K562 (cell line): ENCODE data around the gene TMEM108. TPM values are rescaled to one million over a fixed set of nuclear protein-coding genes. Genes with fewer than 3 reads are reported as not detected.

Experiments used
- ATAC-seq: fragments of 200-7000 bp; cut with Tn5 transposase; 3 replicates; pipeline ENCODE4 v1.9.1; 2020; ENCODE audit warnings: moderate library complexity
- BruUV-seq: library from RNA; stranded (reverse); fragments of 400-500 nt; replicated peaks from 2 replicates; lab custom pipeline; 2021; lab: Mats Ljungman, UMichigan
- CTCF ChIA-PET: fragments of 300-600 bp; formaldehyde crosslinking; extraction: SDS; loops from one replicate; lab custom pipeline; 2021; ENCODE audit warnings: low intra/inter-chr PET ratio; lab: Yijun Ruan, JAX
- POLR2A ChIA-PET: fragments of 300-600, 350-650 bp; sonication (Branson Sonifier 250); formaldehyde crosslinking; extraction: SDS; loops from one replicate; lab custom pipeline; 2021; ENCODE audit warnings: antibody characterized with exemption, inconsistent platforms; lab: Yijun Ruan, JAX
- DNase-seq, 4 experiments: peaks; one replicate each; pipeline versions ENCODE4 v3.0.0 to v3.0.0-alpha.2; 2011 to 2018; ENCODE audit warnings: low spot score in 3 of 4, mixed read lengths in 3 of 4; ENCODE audit errors: extremely low read depth in 1 of 4
- FAIRE-seq: peaks from 2 replicates; lab custom pipeline; 2011; peaks lifted over from hg19 to GRCh38; lab: Jason Lieb, UNC
- H2AFZ ChIP-seq: 2 replicates; pipeline ENCODE4 v1.6.0; 2011; ENCODE audit warnings: low read depth, low read length, control low read depth, inconsistent platforms
- H3K27ac ChIP-seq: fragments of 200-600 bp; 3 replicates; pipeline ENCODE4 v1.8.0; 2011; ENCODE audit warnings: low read depth, mild to moderate bottlenecking, control low read depth, inconsistent platforms, low read length, moderate library complexity, mixed read lengths; ENCODE audit errors: extremely low read depth
- H3K27me3 ChIP-seq, 2 experiments: fragments of 300-600 bp in 1 of 2; 2 replicates in 1 of 2; 3 replicates in 1 of 2; pipeline versions ENCODE4 v1.6.0 to v1.8.0; 2011; ENCODE audit warnings: inconsistent platforms in 2 of 2, low read length in 2 of 2, mild to moderate bottlenecking in 1 of 2, mixed read lengths in 1 of 2, moderate library complexity in 1 of 2; ENCODE audit not compliant: control insufficient read depth in 2 of 2, insufficient read depth in 2 of 2
- H3K36me3 ChIP-seq: fragments of 300-600 bp; 3 replicates; pipeline ENCODE4 v1.8.0; 2011; ENCODE audit warnings: mild to moderate bottlenecking, low read length, inconsistent platforms; ENCODE audit not compliant: control insufficient read depth, insufficient read depth
- H3K4me1 ChIP-seq, 2 experiments: fragments of 200-600 bp in 1 of 2; replicated peaks in 1 of 2; 2 replicates in 1 of 2; 3 replicates in 1 of 2; pipeline versions ENCODE4 v1.5.1 to v1.8.0; 2011; ENCODE audit warnings: inconsistent platforms in 2 of 2, low read length in 2 of 2, mild to moderate bottlenecking in 1 of 2, mixed read lengths in 1 of 2, moderate library complexity in 1 of 2; ENCODE audit not compliant: control insufficient read depth in 2 of 2, insufficient read depth in 2 of 2
- H3K4me2 ChIP-seq: 2 replicates; pipeline ENCODE4 v1.6.1; 2011; ENCODE audit warnings: low read length, control low read depth, inconsistent platforms, mixed read lengths; ENCODE audit not compliant: insufficient read depth
- H3K4me3 ChIP-seq: fragments of 200-600 bp; sonication (generic), shearing (Covaris generic); 2 replicates; pipeline ENCODE4 v1.5.1; 2016; ENCODE audit warnings: control low read depth, inconsistent platforms
- H3K79me2 ChIP-seq: fragments of 200-600 bp; 3 replicates; pipeline ENCODE4 v1.8.0; 2011; ENCODE audit warnings: low read length, inconsistent platforms; ENCODE audit not compliant: control insufficient read depth, insufficient read depth
- H3K9ac ChIP-seq, 2 experiments: 2 replicates each; pipeline versions ENCODE4 v1.6.0 to v1.6.1; 2011; ENCODE audit warnings: low read depth in 2 of 2, low read length in 2 of 2, control low read depth in 1 of 2, inconsistent platforms in 1 of 2, mild to moderate bottlenecking in 1 of 2, mixed read lengths in 1 of 2; ENCODE audit not compliant: insufficient read depth in 1 of 2
- H3K9me1 ChIP-seq: one replicate; pipeline ENCODE4 v1.6.0; 2011; ENCODE audit warnings: inconsistent platforms, mild to moderate bottlenecking, low read length, moderate library complexity; ENCODE audit not compliant: control insufficient read depth, insufficient read depth
- H3K9me3 ChIP-seq: replicated peaks from 2 replicates; pipeline ENCODE4 v1.5.1; 2011; ENCODE audit warnings: low read depth, low read length, inconsistent platforms; ENCODE audit not compliant: control insufficient read depth, insufficient read depth
- H4K20me1 ChIP-seq: replicated peaks from 2 replicates; pipeline ENCODE4 v1.6.1; 2011; ENCODE audit warnings: low read length, inconsistent platforms, mixed read lengths; ENCODE audit not compliant: control insufficient read depth, insufficient read depth
- MECOM ChIP-seq: fragments of 250-450 bp; sonication (Bioruptor Pico); IDR thresholded peaks from 2 replicates; pipeline ENCODE4 v1.8.0; 2022; ENCODE audit warnings: inconsistent platforms
- ZNF12 ChIP-seq: sonication (generic); formaldehyde crosslinking; IDR thresholded peaks from 2 replicates; pipeline ENCODE4 v1.4.0; 2020; ENCODE audit warnings: mild to moderate bottlenecking, missing genetic modification reagents
- WGBS: fragments of 100-300 bp; shearing (Covaris generic); methylation state at CpG from one replicate; pipeline ENCODE4 v1.1.6; 2016; ENCODE audit warnings: low coverage, mixed read lengths; ENCODE audit not compliant: insufficient coverage; ENCODE audit errors: missing lambda C conversion rate; 5-methylcytosine and 5-hydroxymethylcytosine counted together
- in situ Hi-C: fragments of 300-500 bp; cut with MboI; formaldehyde crosslinking; loops from 4 replicates; pipeline ENCODE4 v1.15.0; 2018; ENCODE audit warnings: inconsistent platforms, mixed read lengths
- intact Hi-C: fragments of 100-400 bp; cut with micrococcal nuclease; formaldehyde crosslinking; loops from 2 replicates; pipeline ENCODE4 v1.14.2; 2022
- polyA plus RNA-seq, 8 experiments: library from polyadenylated mRNA; depleted of rRNA in 4 of 8; stranded (reverse) in 5 of 8; unstranded in 3 of 8; fragments of >200 nt; fragmentation: Nextera tagmentation in 2 of 8; fragmentation: Illumina TruSeq in 1 of 8; extraction: Ambion mirVana in 2 of 8; extraction: Trizol in 1 of 8; gene quantifications; 2 replicates each; pipeline versions ENCODE4 v1.2.1 to v1.2.3, GENCODE V29; 2011 to 2014; ENCODE audit warnings: inconsistent platforms in 1 of 8, missing spikeins in 1 of 8
- total RNA-seq, 7 experiments: library from RNA; depleted of rRNA in 6 of 7; stranded (reverse); fragments of >200 nt in 6 of 7; fragmentation: Illumina TruSeq in 2 of 7; extraction: Trizol in 2 of 7; gene quantifications; 2 replicates each; pipeline versions ENCODE4 v1.2.1 to v1.2.3, GENCODE V29; 2011 to 2021; ENCODE audit warnings: low replicate concordance in 1 of 7
- TF ChIP-seq, protein P1 (sequence below): IDR thresholded peaks from 2 replicates; pipeline ENCODE4 v1.6.1; 2011; ENCODE audit warnings: borderline replicate concordance, low read depth, mild to moderate bottlenecking, moderate library complexity, low read length; ENCODE audit not compliant: insufficient read depth, poor library complexity, severe bottlenecking

Gene TMEM108
- total and polyA plus RNA-seq, 9 of the 15 experiments (the other 6 are each of a cell fraction or from before 2014, with no cell fraction given), result 0.65 to 11.1 (median 3.4) TPM

DNA sequence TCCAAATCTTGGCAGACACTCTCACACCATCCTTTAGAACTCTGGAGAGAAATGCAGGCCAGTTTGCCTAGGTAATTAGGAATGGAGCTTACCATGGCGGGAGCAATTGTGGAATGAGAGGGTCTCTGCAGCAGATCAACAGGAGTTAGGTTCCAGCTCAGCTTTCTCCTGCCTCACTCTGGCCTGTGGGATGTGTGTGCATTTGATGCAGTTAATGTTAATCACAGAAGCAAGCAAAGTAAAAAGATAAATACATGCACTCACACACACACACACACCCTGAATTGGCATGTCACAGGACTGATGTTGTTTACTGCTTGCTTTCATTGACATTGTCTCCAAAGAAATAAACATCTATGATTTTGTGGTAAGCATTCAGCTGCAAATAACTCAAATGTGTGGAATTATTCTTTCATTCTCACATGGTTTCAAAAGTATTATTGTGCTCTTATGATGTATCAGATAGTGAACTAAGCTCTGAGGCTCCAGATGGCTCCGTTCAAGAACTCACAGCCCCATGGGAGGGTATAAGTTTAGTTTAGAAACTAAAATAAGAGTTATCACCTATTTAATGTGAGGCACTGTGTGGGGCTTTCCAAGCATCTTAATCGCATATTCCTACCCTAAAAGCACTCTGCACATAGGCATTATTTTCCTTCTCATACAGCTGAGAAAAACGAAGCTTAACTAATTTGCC is 330.3 kb downstream of the TMEM108 start:
- POLR2A ChIA-PET, result no interaction called here
- no peaks in the 10 kb centered on the region for H3K9me1 ChIP-seq
- H3K27me3 ChIP-seq, result no peaks in the 10 kb centered on the region
- DNase-seq, result no peak
- no TSS peak for BruUV-seq
- no peak for ATAC-seq
- no peak overlapping the region for H3K4me2 ChIP-seq
- no peak overlapping the region for H3K9ac ChIP-seq
- no peaks in the 10 kb centered on the region for H3K79me2 ChIP-seq
- 9% methylated on average over 3 of the region's 4 CpGs for whole genome bisulfite sequencing
- H2AFZ ChIP-seq, result no peak overlapping the region
- no peaks in the 10 kb centered on the region for H3K9me3 ChIP-seq
- no peaks in the 10 kb centered on the region for H3K36me3 ChIP-seq
- CTCF ChIA-PET, result no interaction called here
- in situ Hi-C loops (no loop called here), intact Hi-C loops (no loop called here)
- FAIRE-seq, result no peak
- H3K4me3 ChIP-seq, result no peak overlapping the region
- H3K4me1 ChIP-seq, result no peaks in the 10 kb centered on the region
- TF ChIP-seq ZNF12 (CRISPR knock-in tag), result no peak
- TF ChIP-seq, protein P1, sequence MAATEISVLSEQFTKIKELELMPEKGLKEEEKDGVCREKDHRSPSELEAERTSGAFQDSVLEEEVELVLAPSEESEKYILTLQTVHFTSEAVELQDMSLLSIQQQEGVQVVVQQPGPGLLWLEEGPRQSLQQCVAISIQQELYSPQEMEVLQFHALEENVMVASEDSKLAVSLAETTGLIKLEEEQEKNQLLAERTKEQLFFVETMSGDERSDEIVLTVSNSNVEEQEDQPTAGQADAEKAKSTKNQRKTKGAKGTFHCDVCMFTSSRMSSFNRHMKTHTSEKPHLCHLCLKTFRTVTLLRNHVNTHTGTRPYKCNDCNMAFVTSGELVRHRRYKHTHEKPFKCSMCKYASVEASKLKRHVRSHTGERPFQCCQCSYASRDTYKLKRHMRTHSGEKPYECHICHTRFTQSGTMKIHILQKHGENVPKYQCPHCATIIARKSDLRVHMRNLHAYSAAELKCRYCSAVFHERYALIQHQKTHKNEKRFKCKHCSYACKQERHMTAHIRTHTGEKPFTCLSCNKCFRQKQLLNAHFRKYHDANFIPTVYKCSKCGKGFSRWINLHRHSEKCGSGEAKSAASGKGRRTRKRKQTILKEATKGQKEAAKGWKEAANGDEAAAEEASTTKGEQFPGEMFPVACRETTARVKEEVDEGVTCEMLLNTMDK, result no peak
- H3K27ac ChIP-seq, result no peak overlapping the region
- no peaks in the 10 kb centered on the region for H4K20me1 ChIP-seq

DNA sequence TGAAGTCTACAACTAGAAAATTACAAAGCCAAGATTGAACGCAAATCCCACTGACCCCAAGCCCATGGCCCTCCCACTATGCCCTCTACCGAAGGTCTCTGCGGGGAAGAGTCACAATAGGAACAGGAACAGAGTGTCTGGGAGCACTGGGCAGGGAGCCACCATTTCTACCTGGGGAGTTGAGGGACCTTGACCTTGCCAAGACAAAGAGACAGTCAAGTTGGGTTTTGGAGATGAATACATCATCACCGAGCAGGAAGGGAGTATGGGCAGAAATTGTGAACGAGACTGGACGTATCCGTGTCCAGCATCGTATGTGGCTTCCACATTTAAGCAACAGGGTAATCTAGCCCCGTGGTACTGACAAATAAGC is 330.9 kb downstream of the TMEM108 start:
- 29% methylated on average over 8 of the region's 9 CpGs for WGBS
- POLR2A ChIA-PET, result no interaction called here
- FAIRE-seq (no peak), DNase-seq (no peak), ATAC-seq (no peak)
- no peaks in the 10 kb centered on the region for H3K9me3 ChIP-seq
- no peaks in the 10 kb centered on the region for H3K9me1 ChIP-seq
- TF ChIP-seq MECOM (CRISPR knock-in tag), result no peak
- H3K4me2 ChIP-seq, result no peak overlapping the region
- in situ Hi-C loops, result no loop called here
- no peak overlapping the region for H3K9ac ChIP-seq
- CTCF ChIA-PET, result no interaction called here
- no peaks in the 10 kb centered on the region for H3K36me3 ChIP-seq
- H3K4me3 ChIP-seq, result no peak overlapping the region
- H3K79me2 ChIP-seq, result no peaks in the 10 kb centered on the region
- no peaks in the 10 kb centered on the region for H3K27me3 ChIP-seq
- BruUV-seq, result no TSS peak
- H2AFZ ChIP-seq, result no peak overlapping the region
- intact Hi-C loops, result no loop called here
- H3K4me1 ChIP-seq, result no peaks in the 10 kb centered on the region
- H4K20me1 ChIP-seq, result no peaks in the 10 kb centered on the region
- H3K27ac ChIP-seq, result no peak overlapping the region
